Astrocyte (in vitro differentiated cells and primary cell): ENCODE data around the gene SPIRE2.

ENCODE experiments used
- CTCF ChIP-seq: IDR thresholded peaks from 2 replicates; pipeline ENCODE4 v1.5.1; 2011; ENCODE audit warnings: low read depth, mild to moderate bottlenecking, inconsistent platforms, low read length, moderate library complexity; ENCODE audit not compliant: insufficient read depth
- EZH2 ChIP-seq: IDR thresholded peaks from 2 replicates; pipeline ENCODE4 v1.6.1; 2012; ENCODE audit warnings: mild to moderate bottlenecking, low read length, inconsistent platforms; ENCODE audit not compliant: insufficient read depth

- TF ChIP-seq CTCF = no peak
- TF ChIP-seq EZH2 = no peak
Observed at GRCh38 chr16:89811321-89811720, 17.0 kb upstream of the SPIRE2 start.
